ENCODE data around the gene SURF1. TPM values are rescaled to one million over a fixed set of nuclear protein-coding genes. Genes with fewer than 3 reads are reported as not detected.
"Not testable (repeated sequence)": the region's sequence is repeated elsewhere in the genome, so short reads cannot be mapped to it uniquely, and the experiment has no call there.

SURF1 gene
- total RNA-seq, 1 donor from 2014 or later: 44.5 TPM

DNA sequence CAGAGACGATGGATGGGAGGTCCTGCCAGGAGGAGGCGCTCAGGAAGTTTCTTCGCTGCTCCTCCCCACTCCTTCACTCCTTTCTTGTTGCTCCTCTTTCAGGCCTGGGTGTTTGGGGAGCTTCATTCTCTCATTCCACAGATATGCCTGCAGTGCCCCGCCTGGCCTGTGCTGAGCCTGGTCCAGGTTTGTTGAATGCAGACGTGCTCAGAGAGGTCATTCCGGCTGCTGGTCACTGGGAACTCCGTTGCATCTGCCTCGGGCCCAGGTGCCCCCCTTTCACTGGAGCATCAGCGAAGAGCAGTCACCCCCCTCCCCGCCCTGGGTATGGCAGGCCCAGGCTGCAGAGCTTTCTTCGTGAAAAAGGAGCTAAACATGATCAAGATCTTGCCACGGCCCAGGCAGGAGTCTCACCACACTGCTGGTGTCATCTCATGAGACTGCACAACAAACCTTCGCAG is 35.8 kb downstream of the SURF1 start:
- Histone ChIP-seq H3K27me3 (ENCODE audit: control insufficient read depth, insufficient read depth, low read length) (no peaks in the 10 kb centered on the region), H3K4me3 (ENCODE audit: low read depth, low read length) (no peak overlapping the region), H3K36me3 (ENCODE audit: control insufficient read depth, insufficient read depth, low read length) (no peaks in the 10 kb centered on the region)
- TF ChIP-seq, protein P1, sequence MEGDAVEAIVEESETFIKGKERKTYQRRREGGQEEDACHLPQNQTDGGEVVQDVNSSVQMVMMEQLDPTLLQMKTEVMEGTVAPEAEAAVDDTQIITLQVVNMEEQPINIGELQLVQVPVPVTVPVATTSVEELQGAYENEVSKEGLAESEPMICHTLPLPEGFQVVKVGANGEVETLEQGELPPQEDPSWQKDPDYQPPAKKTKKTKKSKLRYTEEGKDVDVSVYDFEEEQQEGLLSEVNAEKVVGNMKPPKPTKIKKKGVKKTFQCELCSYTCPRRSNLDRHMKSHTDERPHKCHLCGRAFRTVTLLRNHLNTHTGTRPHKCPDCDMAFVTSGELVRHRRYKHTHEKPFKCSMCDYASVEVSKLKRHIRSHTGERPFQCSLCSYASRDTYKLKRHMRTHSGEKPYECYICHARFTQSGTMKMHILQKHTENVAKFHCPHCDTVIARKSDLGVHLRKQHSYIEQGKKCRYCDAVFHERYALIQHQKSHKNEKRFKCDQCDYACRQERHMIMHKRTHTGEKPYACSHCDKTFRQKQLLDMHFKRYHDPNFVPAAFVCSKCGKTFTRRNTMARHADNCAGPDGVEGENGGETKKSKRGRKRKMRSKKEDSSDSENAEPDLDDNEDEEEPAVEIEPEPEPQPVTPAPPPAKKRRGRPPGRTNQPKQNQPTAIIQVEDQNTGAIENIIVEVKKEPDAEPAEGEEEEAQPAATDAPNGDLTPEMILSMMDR (IDR thresholded peaks at IDR 0.05; ENCODE audit: insufficient read depth, low read length, severe bottlenecking): no peak
- DNase-seq (ENCODE audit: low read depth) (no peak), FAIRE-seq (no peak)

DNA sequence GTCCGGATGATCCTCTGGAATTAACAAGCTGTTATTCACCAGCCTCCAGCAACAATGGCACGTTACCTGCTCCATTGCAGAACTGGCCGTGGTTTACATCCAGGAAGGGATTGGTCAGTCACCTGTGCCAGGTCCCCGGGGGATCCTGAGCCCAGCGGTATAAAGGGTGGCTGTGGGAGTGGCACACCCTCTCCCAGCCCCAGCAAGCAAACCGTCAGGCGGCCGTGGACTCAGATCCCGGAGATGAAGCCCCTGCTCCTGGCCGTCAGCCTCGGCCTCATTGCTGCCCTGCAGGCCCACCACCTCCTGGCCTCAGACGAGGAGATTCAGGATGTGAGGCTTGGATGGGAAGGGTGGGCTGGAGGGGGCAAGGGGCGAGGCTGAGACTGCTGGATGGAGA is 38.7 kb downstream of the SURF1 start:
- H3K36me3 ChIP-seq (ENCODE audit: control insufficient read depth, insufficient read depth, low read length); H3K27me3 ChIP-seq (ENCODE audit: control insufficient read depth, insufficient read depth, low read length); DNase-seq (ENCODE audit: low read depth); FAIRE-seq; H3K4me3 ChIP-seq (ENCODE audit: low read depth, low read length): not testable (repeated sequence)

DNA sequence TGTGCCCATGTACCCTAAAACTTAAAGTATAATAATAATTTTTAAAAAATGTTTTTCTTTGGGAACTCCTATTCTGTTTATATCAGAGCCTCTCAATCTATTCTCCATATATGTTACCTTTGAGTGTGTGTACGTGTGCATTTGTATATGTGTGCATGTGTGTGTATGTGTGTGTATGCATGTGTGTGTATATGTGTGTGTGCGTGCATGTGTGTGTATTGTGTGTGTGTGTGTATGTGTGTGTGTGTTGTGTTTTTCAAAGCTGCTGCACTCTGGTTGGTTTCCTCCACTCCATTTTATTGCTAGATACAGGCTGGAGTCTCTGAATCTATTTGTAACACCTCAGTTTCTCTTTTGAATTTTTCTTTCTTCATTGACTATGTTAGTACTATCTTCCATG is 40.3 kb downstream of the SURF1 start:
- FAIRE-seq: no peak

DNA sequence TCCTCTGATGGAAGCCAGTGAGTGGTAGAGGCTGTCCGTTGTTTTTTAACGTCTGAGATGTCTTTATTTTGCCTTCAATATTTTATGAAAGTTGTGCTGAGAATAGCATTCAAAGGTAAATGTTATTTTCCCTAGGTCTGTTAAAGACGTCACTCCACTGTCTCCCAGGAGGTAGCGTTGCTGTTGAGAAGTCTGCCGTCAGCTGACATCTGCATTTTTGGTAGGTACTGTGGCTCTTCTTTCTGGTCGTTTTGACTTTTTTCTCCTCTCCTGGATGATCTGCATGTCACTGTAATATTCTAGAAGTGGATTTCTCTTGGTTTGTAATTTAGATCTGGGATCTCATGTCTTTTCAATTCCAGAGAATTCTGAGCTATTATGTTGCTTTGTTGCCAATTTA is 46.7 kb downstream of the SURF1 start:
- FAIRE-seq: no peak
- TF ChIP-seq, protein P1 (IDR thresholded peaks at IDR 0.05; ENCODE audit: insufficient read depth, low read length, severe bottlenecking): no peak
- Histone ChIP-seq H3K27me3 (ENCODE audit: control insufficient read depth, insufficient read depth, low read length) (peaks cover 2% of the 10 kb centered on the region), H3K4me3 (ENCODE audit: low read depth, low read length) (no peak overlapping the region), H3K36me3 (ENCODE audit: control insufficient read depth, insufficient read depth, low read length) (no peaks in the 10 kb centered on the region)
- DNase-seq (ENCODE audit: low read depth): no peak

More for the DNA sequence above, 40.3 kb downstream of the SURF1 start:
- no peaks in the 10 kb centered on the region for H3K27me3 ChIP-seq (ENCODE audit: control insufficient read depth, insufficient read depth, low read length)
- DNase-seq (ENCODE audit: low read depth): no peak
- TF ChIP-seq, protein P1 (IDR thresholded peaks at IDR 0.05; ENCODE audit: insufficient read depth, low read length, severe bottlenecking): no peak
- H3K4me3 ChIP-seq (ENCODE audit: low read depth, low read length): no peak overlapping the region
- H3K36me3 ChIP-seq (ENCODE audit: control insufficient read depth, insufficient read depth, low read length): no peaks in the 10 kb centered on the region

DNA sequence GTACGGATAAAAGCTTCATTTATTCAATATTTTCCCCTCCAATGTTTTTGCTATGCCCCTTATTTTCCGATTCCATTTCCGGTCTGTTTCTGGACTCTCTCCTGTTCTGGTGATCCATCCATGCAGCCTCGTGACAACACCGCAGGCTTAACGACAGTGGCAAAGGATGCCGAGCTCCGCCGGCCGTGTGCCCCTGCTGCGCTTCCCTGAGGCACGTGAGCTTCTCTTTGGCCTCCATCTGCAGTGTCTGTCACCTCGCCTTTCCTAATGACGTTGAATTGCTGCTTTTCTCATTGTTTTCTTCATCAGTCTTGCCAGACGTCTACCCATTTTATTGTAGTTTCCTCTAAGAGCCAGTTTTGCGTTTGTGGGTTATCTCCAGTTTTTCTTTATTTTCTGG is 49.0 kb downstream of the SURF1 start:
- no peak for DNase-seq (ENCODE audit: low read depth)
- Histone ChIP-seq H3K36me3 (ENCODE audit: control insufficient read depth, insufficient read depth, low read length) (no peaks in the 10 kb centered on the region), H3K4me3 (ENCODE audit: low read depth, low read length) (no peak overlapping the region), H3K27me3 (ENCODE audit: control insufficient read depth, insufficient read depth, low read length) (peaks cover 6% of the 10 kb centered on the region)
- no peak for FAIRE-seq
- TF ChIP-seq, protein P1 (IDR thresholded peaks at IDR 0.05; ENCODE audit: insufficient read depth, low read length, severe bottlenecking): no peak

DNA sequence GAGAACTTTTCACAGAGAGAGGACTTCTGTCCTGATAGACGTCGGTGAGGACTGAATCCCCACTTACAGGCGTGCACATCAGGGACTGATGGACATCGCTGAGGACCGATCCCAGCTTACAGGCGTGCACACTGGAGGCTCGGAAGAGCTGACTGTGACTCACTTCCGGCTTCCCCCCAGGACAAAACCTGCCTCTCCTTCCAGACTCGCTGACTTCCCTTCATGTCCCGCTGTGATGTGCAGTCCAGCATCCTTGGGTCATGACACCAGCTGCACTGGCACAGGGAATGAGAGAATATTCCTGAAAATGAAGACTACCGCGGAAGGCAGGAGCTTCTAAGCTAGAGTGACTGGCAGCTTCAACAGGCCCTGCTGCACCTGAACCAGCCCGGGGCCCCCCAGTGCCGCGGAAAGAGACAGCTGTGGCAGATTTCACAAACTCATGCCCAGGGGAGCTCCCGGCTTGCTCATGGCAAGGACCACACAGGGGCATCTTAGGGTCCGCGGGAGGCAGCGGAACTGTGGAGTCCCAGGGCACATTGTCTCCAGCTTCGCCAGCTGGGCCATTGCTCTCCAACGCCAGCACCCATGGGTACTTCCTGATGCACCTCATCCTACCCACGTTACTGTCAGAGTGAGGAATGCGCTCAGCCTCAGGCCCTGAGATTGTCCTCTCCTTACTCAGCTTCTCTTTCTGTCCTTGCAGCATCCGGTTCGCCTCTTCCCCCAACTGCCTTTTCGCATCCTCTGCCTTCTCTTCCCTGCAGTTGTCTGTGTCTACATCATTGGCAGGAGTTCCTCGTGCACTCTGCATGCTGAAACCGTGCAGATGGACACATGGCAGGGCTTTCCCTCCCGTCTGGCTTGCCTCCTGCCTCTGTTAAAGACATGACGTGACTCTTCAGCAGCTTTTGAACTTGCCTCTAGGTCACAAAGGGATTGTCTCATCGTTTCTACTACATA is 49.8 kb downstream of the SURF1 start:
- FAIRE-seq: no peak
- H3K27me3 ChIP-seq (ENCODE audit: control insufficient read depth, insufficient read depth, low read length): peaks cover 6% of the 10 kb centered on the region
- DNase-seq (ENCODE audit: low read depth): no peak

More for the DNA sequence above, 49.8 kb downstream of the SURF1 start:
- H3K4me3 ChIP-seq (ENCODE audit: low read depth, low read length): no peak overlapping the region
- TF ChIP-seq, protein P1 (IDR thresholded peaks at IDR 0.05; ENCODE audit: insufficient read depth, low read length, severe bottlenecking): no peak
- H3K36me3 ChIP-seq (ENCODE audit: control insufficient read depth, insufficient read depth, low read length): no peaks in the 10 kb centered on the region

All from bronchial epithelial cell (primary cell).